H1 (cell line): ENCODE measurements around the gene DNAJC16. TPM values are rescaled to one million over a fixed set of nuclear protein-coding genes. Genes with fewer than 3 reads are reported as not detected.

Experiments
- CBX8 ChIP-seq: fragments of 300-800, 300-1000 bp; sonication (generic); IDR thresholded peaks from 2 replicates; pipeline ENCODE4 v1.7.1; 2016; ENCODE audit warnings: low read depth, low read length, borderline replicate concordance
- KDM4A ChIP-seq: IDR thresholded peaks from one replicate; pipeline ENCODE4 v1.7.1; 2012; ENCODE audit warnings: low read depth, mild to moderate bottlenecking, moderate library complexity, low read length, inconsistent platforms; ENCODE audit not compliant: severe bottlenecking
- POLR2A ChIP-seq, 2 experiments: IDR thresholded peaks; 1 replicate in 1 of 2; 2 replicates in 1 of 2; pipeline ENCODE4 v1.6.1; 2011; ENCODE audit warnings: low read depth in 2 of 2, low read length in 2 of 2, mild to moderate bottlenecking in 2 of 2; ENCODE audit errors: control extremely low read depth in 1 of 2
- TCF12 ChIP-seq: IDR thresholded peaks from 2 replicates; pipeline ENCODE4 v1.6.1; 2011; ENCODE audit warnings: low read depth, mild to moderate bottlenecking, low read length
- USF2 ChIP-seq: IDR thresholded peaks from 2 replicates; pipeline ENCODE4 v1.6.1; 2011; ENCODE audit warnings: low read length, improper control_type of control experiment
- polyA plus RNA-seq, 7 experiments: library from polyadenylated mRNA; depleted of rRNA in 3 of 7; stranded (reverse) in 5 of 7; unstranded in 2 of 7; fragments of >200 nt in 5 of 7; fragments of 200-250 nt in 2 of 7; gene quantifications; 1 replicate in 5 of 7; 2 replicates in 1 of 7; 4 replicates in 1 of 7; pipeline versions ENCODE4 v1.2.1 to v1.2.3, GENCODE V29; 2011 to 2013; ENCODE audit warnings: missing spikeins in 2 of 7, mixed read lengths in 2 of 7
- total RNA-seq: library from RNA; stranded (reverse); fragmentation: NEBNext Ultra II Directional; extraction: Animal tissue kit (Norgen Biotek cat#: 25700); gene quantifications from 2 replicates; pipeline ENCODE4 v1.2.1, GENCODE V29; 2021
- TF ChIP-seq, protein P1 (sequence below): fragments of 300-600 bp; sonication (generic); IDR thresholded peaks from 2 replicates; pipeline ENCODE4 v1.7.1; 2012; ENCODE audit warnings: low read length, moderate library complexity, mild to moderate bottlenecking, inconsistent platforms; ENCODE audit not compliant: insufficient replicate concordance

DNAJC16 gene
- total and polyA plus RNA-seq, 2 of the 8 experiments (the other 6 are each of a cell fraction or from before 2014, with no cell fraction given): 7.9 to 23.3 TPM

- TF ChIP-seq, protein P1, sequence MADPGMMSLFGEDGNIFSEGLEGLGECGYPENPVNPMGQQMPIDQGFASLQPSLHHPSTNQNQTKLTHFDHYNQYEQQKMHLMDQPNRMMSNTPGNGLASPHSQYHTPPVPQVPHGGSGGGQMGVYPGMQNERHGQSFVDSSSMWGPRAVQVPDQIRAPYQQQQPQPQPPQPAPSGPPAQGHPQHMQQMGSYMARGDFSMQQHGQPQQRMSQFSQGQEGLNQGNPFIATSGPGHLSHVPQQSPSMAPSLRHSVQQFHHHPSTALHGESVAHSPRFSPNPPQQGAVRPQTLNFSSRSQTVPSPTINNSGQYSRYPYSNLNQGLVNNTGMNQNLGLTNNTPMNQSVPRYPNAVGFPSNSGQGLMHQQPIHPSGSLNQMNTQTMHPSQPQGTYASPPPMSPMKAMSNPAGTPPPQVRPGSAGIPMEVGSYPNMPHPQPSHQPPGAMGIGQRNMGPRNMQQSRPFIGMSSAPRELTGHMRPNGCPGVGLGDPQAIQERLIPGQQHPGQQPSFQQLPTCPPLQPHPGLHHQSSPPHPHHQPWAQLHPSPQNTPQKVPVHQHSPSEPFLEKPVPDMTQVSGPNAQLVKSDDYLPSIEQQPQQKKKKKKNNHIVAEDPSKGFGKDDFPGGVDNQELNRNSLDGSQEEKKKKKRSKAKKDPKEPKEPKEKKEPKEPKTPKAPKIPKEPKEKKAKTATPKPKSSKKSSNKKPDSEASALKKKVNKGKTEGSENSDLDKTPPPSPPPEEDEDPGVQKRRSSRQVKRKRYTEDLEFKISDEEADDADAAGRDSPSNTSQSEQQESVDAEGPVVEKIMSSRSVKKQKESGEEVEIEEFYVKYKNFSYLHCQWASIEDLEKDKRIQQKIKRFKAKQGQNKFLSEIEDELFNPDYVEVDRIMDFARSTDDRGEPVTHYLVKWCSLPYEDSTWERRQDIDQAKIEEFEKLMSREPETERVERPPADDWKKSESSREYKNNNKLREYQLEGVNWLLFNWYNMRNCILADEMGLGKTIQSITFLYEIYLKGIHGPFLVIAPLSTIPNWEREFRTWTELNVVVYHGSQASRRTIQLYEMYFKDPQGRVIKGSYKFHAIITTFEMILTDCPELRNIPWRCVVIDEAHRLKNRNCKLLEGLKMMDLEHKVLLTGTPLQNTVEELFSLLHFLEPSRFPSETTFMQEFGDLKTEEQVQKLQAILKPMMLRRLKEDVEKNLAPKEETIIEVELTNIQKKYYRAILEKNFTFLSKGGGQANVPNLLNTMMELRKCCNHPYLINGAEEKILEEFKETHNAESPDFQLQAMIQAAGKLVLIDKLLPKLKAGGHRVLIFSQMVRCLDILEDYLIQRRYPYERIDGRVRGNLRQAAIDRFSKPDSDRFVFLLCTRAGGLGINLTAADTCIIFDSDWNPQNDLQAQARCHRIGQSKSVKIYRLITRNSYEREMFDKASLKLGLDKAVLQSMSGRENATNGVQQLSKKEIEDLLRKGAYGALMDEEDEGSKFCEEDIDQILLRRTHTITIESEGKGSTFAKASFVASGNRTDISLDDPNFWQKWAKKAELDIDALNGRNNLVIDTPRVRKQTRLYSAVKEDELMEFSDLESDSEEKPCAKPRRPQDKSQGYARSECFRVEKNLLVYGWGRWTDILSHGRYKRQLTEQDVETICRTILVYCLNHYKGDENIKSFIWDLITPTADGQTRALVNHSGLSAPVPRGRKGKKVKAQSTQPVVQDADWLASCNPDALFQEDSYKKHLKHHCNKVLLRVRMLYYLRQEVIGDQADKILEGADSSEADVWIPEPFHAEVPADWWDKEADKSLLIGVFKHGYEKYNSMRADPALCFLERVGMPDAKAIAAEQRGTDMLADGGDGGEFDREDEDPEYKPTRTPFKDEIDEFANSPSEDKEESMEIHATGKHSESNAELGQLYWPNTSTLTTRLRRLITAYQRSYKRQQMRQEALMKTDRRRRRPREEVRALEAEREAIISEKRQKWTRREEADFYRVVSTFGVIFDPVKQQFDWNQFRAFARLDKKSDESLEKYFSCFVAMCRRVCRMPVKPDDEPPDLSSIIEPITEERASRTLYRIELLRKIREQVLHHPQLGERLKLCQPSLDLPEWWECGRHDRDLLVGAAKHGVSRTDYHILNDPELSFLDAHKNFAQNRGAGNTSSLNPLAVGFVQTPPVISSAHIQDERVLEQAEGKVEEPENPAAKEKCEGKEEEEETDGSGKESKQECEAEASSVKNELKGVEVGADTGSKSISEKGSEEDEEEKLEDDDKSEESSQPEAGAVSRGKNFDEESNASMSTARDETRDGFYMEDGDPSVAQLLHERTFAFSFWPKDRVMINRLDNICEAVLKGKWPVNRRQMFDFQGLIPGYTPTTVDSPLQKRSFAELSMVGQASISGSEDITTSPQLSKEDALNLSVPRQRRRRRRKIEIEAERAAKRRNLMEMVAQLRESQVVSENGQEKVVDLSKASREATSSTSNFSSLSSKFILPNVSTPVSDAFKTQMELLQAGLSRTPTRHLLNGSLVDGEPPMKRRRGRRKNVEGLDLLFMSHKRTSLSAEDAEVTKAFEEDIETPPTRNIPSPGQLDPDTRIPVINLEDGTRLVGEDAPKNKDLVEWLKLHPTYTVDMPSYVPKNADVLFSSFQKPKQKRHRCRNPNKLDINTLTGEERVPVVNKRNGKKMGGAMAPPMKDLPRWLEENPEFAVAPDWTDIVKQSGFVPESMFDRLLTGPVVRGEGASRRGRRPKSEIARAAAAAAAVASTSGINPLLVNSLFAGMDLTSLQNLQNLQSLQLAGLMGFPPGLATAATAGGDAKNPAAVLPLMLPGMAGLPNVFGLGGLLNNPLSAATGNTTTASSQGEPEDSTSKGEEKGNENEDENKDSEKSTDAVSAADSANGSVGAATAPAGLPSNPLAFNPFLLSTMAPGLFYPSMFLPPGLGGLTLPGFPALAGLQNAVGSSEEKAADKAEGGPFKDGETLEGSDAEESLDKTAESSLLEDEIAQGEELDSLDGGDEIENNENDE: no peak
- TF ChIP-seq CBX8 (no peak), KDM4A (no peak), TCF12 (no peak), POLR2A (IDR thresholded peaks at IDR 0.05; ENCODE audit: control extremely low read depth in 1 of 2, low read depth in 2 of 2, low read length in 2 of 2) (no peak), USF2 (no peak)
These were observed 83.0 kb downstream of the DNAJC16 start (continued) for GRCh38 chr1:15609631-15610030.
